Kidney (tissue), 14 donors: Measurements from ENCODE around the gene NPDC1. TPM values are rescaled to one million over a fixed set of nuclear protein-coding genes. Genes with fewer than 3 reads are reported as not detected.
A peak's percentile ranks its signal among the peaks of the same experiment; 100 is the strongest.

Source experiments
- DNase-seq, 5 donors: peaks; one replicate each; pipeline ENCODE4 v3.0.0-alpha.2; 2013 to 2020
- FAIRE-seq: peaks from 2 replicates; lab custom pipeline; 2012; peaks lifted over from hg19 to GRCh38; lab: Jason Lieb, UNC
- H3K27ac ChIP-seq, 2 donors: one replicate each; pipeline ENCODE4 v1.7.0; 2013; ENCODE audit warnings: low read depth in 2 of 2, low read length in 2 of 2, inconsistent platforms in 1 of 2
- H3K27me3 ChIP-seq: one replicate; pipeline ENCODE4 v1.7.1; 2013; ENCODE audit warnings: low read length, inconsistent platforms; ENCODE audit not compliant: control insufficient read depth, insufficient read depth
- H3K36me3 ChIP-seq, 3 donors: one replicate each; pipeline versions ENCODE4 v1.7.0 to v1.7.1; 2013; ENCODE audit warnings: low read length in 3 of 3, control low read depth in 1 of 3, inconsistent platforms in 1 of 3; ENCODE audit not compliant: insufficient read depth in 3 of 3, control insufficient read depth in 2 of 3
- H3K4me1 ChIP-seq, 3 donors: one replicate each; pipeline versions ENCODE4 v1.7.0 to v1.7.1; 2013; ENCODE audit warnings: low read length in 3 of 3, inconsistent platforms in 1 of 3, low read depth in 1 of 3; ENCODE audit not compliant: control insufficient read depth in 2 of 3, insufficient read depth in 2 of 3
- H3K4me3 ChIP-seq, 3 donors: one replicate each; pipeline versions ENCODE4 v1.7.0 to v1.8.1; 2013; ENCODE audit warnings: low read length in 3 of 3, control low read depth in 1 of 3, inconsistent platforms in 1 of 3
- H3K9ac ChIP-seq, 3 donors: one replicate each; pipeline versions ENCODE4 v1.7.0 to v1.7.1; 2013; ENCODE audit warnings: low read length in 3 of 3, control low read depth in 1 of 3, inconsistent platforms in 1 of 3
- H3K9me3 ChIP-seq, 3 donors: one replicate each; pipeline versions ENCODE4 v1.7.0 to v1.7.1; 2013; ENCODE audit warnings: low read length in 3 of 3, control low read depth in 1 of 3, inconsistent platforms in 1 of 3; ENCODE audit not compliant: control insufficient read depth in 2 of 3, insufficient read depth in 1 of 3
- intact Hi-C: fragments of 100-400 bp; cut with DNase I; formaldehyde crosslinking; loops from one replicate; pipeline ENCODE4 v1.11.1; 2022
- polyA plus RNA-seq: library from polyadenylated mRNA; stranded (reverse); fragments of 350-450 nt; fragmentation: Illumina TruSeq; extraction: RNeasy Lipid Tissue Mini Kit (QIAGEN cat#74804); gene quantifications from one replicate; pipeline ENCODE4 v1.2.3, GENCODE V29; 2014; ENCODE audit warnings: low read depth, low replicate concordance; ENCODE audit not compliant: insufficient read depth
- total RNA-seq: library from RNA; stranded (reverse); fragmentation: NEBNext Ultra II Directional; extraction: Animal tissue kit (Norgen Biotek cat#: 25700); gene quantifications from one replicate; pipeline ENCODE4 v1.2.1, GENCODE V29; 2021
- TF ChIP-seq, protein P1 (sequence below): IDR thresholded peaks from 3 replicates; pipeline ENCODE4 v1.5.1; 2012; ENCODE audit warnings: mild to moderate bottlenecking, moderate library complexity, borderline replicate concordance; ENCODE audit not compliant: insufficient read depth; ENCODE audit errors: extremely low read depth
- donor health status: control.
- donor health status: control.
- donor health status: control.
- donor health status: control.
- donor health status: control.
- donor health status: DM: yes; HTN: yes; CAD: no.
- donor health status: Normal renal cell carcinoma (clear cell type).

The NPDC1 gene
- total and polyA plus RNA-seq, 2 donors from 2014 or later, result 80.2 to 189 TPM

DNA sequence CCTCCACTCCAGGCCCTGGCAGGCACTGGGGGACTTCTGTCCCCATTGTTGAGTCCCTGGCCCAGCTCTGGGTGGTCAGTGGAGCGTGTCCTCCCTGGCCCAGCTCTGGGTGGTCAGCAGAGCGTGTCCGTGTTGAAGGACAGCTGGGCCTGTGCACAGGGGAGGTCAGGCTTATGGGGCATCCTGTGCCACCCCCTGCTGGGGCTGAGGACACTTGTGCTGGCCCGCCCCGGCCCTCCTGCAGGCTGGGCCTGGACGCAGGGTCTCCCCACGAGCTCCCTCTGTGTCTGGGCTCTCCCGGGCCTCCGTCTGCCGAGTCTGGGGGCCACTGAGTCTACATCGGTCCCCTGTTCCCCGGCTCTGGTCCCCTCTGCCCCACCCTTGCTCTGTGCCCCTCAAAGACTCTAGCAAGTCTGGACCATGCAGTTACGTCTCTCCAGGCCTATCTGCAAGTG lies 38.1 kb downstream of the NPDC1 start:
- no peak overlapping the region for H3K9ac ChIP-seq
- peaks cover 0 to 4% (median 0%) of the 10 kb centered on the region in 3 donors for H3K4me1 ChIP-seq
- DNase-seq (peak in 4 of 5 donors; percentile 46 to 76 (median 70)), FAIRE-seq (no peak)
- H3K27me3 ChIP-seq, result no peaks in the 10 kb centered on the region
- no peak overlapping the region for H3K27ac ChIP-seq
- H3K9me3 ChIP-seq, result no peaks in the 10 kb centered on the region
- TF ChIP-seq, protein P1, sequence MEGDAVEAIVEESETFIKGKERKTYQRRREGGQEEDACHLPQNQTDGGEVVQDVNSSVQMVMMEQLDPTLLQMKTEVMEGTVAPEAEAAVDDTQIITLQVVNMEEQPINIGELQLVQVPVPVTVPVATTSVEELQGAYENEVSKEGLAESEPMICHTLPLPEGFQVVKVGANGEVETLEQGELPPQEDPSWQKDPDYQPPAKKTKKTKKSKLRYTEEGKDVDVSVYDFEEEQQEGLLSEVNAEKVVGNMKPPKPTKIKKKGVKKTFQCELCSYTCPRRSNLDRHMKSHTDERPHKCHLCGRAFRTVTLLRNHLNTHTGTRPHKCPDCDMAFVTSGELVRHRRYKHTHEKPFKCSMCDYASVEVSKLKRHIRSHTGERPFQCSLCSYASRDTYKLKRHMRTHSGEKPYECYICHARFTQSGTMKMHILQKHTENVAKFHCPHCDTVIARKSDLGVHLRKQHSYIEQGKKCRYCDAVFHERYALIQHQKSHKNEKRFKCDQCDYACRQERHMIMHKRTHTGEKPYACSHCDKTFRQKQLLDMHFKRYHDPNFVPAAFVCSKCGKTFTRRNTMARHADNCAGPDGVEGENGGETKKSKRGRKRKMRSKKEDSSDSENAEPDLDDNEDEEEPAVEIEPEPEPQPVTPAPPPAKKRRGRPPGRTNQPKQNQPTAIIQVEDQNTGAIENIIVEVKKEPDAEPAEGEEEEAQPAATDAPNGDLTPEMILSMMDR, result no peak
- no peak overlapping the region for H3K4me3 ChIP-seq
- intact Hi-C loops, result no loop called here
- no peaks in the 10 kb centered on the region for H3K36me3 ChIP-seq

- TF ChIP-seq, protein P1, result no peak
- no peaks in the 10 kb centered on the region for H3K9me3 ChIP-seq
- FAIRE-seq (no peak), DNase-seq (peak in 1 of 5 donors; percentile 42)
- intact Hi-C loops, result no loop called here
- H3K9ac ChIP-seq, result no peak overlapping the region
- H3K4me1 ChIP-seq, result peaks cover 0 to 4% (median 0%) of the 10 kb centered on the region in 3 donors
- no peak overlapping the region for H3K4me3 ChIP-seq
- H3K27me3 ChIP-seq, result no peaks in the 10 kb centered on the region
- H3K27ac ChIP-seq, result no peak overlapping the region
- H3K36me3 ChIP-seq, result no peaks in the 10 kb centered on the region
Observed at GRCh38 chr9:137007108-137007815, 38.7 kb downstream of the NPDC1 start.

GRCh38 chr9:137006116-137007003 lies 39.6 kb downstream of the NPDC1 start:
- Histone ChIP-seq H3K4me3 (no peak overlapping the region), H3K9me3 (no peaks in the 10 kb centered on the region), H3K36me3 (no peaks in the 10 kb centered on the region), H3K4me1 (peaks cover 0 to 4% (median 0%) of the 10 kb centered on the region in 3 donors), H3K27me3 (no peaks in the 10 kb centered on the region), H3K27ac (no peak overlapping the region), H3K9ac (no peak overlapping the region)
- TF ChIP-seq, protein P1, result no peak
- intact Hi-C loops, result no loop called here
- FAIRE-seq (no peak), DNase-seq (no peak)
